ENCODE data around the gene ITGBL1.

The ITGBL1 gene

GRCh38 chr13:101660711-101661110, 208.2 kb downstream of the ITGBL1 start:
- no peaks in the 10 kb centered on the region for H3K4me1 ChIP-seq (ENCODE audit: control insufficient read depth, insufficient read depth, low read length)

GRCh38 chr13:101661839-101662238, 209.4 kb downstream of the ITGBL1 start:
- Histone ChIP-seq H3K36me3 (ENCODE audit: control insufficient read depth, insufficient read depth, low read length) (no peaks in the 10 kb centered on the region), H3K4me1 (ENCODE audit: control insufficient read depth, insufficient read depth, low read length) (no peaks in the 10 kb centered on the region), H3K27me3 (ENCODE audit: control insufficient read depth, insufficient read depth, low read length) (no peaks in the 10 kb centered on the region), H3K4me3 (ENCODE audit: low read depth, low read length) (no peak overlapping the region), H3K9ac (ENCODE audit: low read depth, low read length) (no peak overlapping the region), H3K9me3 (ENCODE audit: control insufficient read depth, insufficient read depth, low read length) (no peaks in the 10 kb centered on the region), H3K27ac (ENCODE audit: low read depth, low read length) (no peak overlapping the region)

More at GRCh38 chr13:101660711-101661110, 208.2 kb downstream of the ITGBL1 start:
- Histone ChIP-seq H3K9me3 (ENCODE audit: control insufficient read depth, insufficient read depth, low read length) (no peaks in the 10 kb centered on the region), H3K4me3 (ENCODE audit: low read depth, low read length) (no peak overlapping the region), H3K9ac (ENCODE audit: low read depth, low read length) (no peak overlapping the region), H3K36me3 (ENCODE audit: control insufficient read depth, insufficient read depth, low read length) (no peaks in the 10 kb centered on the region), H3K27ac (ENCODE audit: low read depth, low read length) (no peak overlapping the region), H3K27me3 (ENCODE audit: control insufficient read depth, insufficient read depth, low read length) (no peaks in the 10 kb centered on the region)

GRCh38 chr13:101673360-101674105, 221.1 kb downstream of the ITGBL1 start:
- Histone ChIP-seq H3K4me3 (ENCODE audit: low read depth, low read length) (no peak overlapping the region), H3K9ac (ENCODE audit: low read depth, low read length) (no peak overlapping the region), H3K9me3 (ENCODE audit: control insufficient read depth, insufficient read depth, low read length) (no peaks in the 10 kb centered on the region), H3K4me1 (ENCODE audit: control insufficient read depth, insufficient read depth, low read length) (no peaks in the 10 kb centered on the region), H3K27ac (ENCODE audit: low read depth, low read length) (no peak overlapping the region), H3K27me3 (ENCODE audit: control insufficient read depth, insufficient read depth, low read length) (no peaks in the 10 kb centered on the region), H3K36me3 (ENCODE audit: control insufficient read depth, insufficient read depth, low read length) (no peaks in the 10 kb centered on the region)

- Histone ChIP-seq H3K36me3 (ENCODE audit: control insufficient read depth, insufficient read depth, low read length) (no peaks in the 10 kb centered on the region), H3K9ac (ENCODE audit: low read depth, low read length) (no peak overlapping the region), H3K4me3 (ENCODE audit: low read depth, low read length) (no peak overlapping the region), H3K27me3 (ENCODE audit: control insufficient read depth, insufficient read depth, low read length) (no peaks in the 10 kb centered on the region), H3K9me3 (ENCODE audit: control insufficient read depth, insufficient read depth, low read length) (no peaks in the 10 kb centered on the region), H3K4me1 (ENCODE audit: control insufficient read depth, insufficient read depth, low read length) (no peaks in the 10 kb centered on the region), H3K27ac (ENCODE audit: low read depth, low read length) (no peak overlapping the region)
These were observed 229.4 kb downstream of the ITGBL1 start for GRCh38 chr13:101681834-101682233.

- Histone ChIP-seq H3K36me3 (ENCODE audit: control insufficient read depth, insufficient read depth, low read length) (no peaks in the 10 kb centered on the region), H3K9me3 (ENCODE audit: control insufficient read depth, insufficient read depth, low read length) (no peaks in the 10 kb centered on the region), H3K4me1 (ENCODE audit: control insufficient read depth, insufficient read depth, low read length) (no peaks in the 10 kb centered on the region), H3K4me3 (ENCODE audit: low read depth, low read length) (no peak overlapping the region), H3K27ac (ENCODE audit: low read depth, low read length) (no peak overlapping the region), H3K27me3 (ENCODE audit: control insufficient read depth, insufficient read depth, low read length) (no peaks in the 10 kb centered on the region), H3K9ac (ENCODE audit: low read depth, low read length) (no peak overlapping the region)
These were observed 233.5 kb downstream of the ITGBL1 start for GRCh38 chr13:101686003-101686402.

- Histone ChIP-seq H3K27me3 (ENCODE audit: control insufficient read depth, insufficient read depth, low read length) (no peaks in the 10 kb centered on the region), H3K9me3 (ENCODE audit: control insufficient read depth, insufficient read depth, low read length) (no peaks in the 10 kb centered on the region), H3K9ac (ENCODE audit: low read depth, low read length) (no peak overlapping the region), H3K4me1 (ENCODE audit: control insufficient read depth, insufficient read depth, low read length) (no peaks in the 10 kb centered on the region), H3K36me3 (ENCODE audit: control insufficient read depth, insufficient read depth, low read length) (no peaks in the 10 kb centered on the region), H3K27ac (ENCODE audit: low read depth, low read length) (no peak overlapping the region), H3K4me3 (ENCODE audit: low read depth, low read length) (no peak overlapping the region)
These were observed 238.4 kb downstream of the ITGBL1 start for GRCh38 chr13:101690871-101691270.

GRCh38 chr13:101691341-101691860, 238.9 kb downstream of the ITGBL1 start:
- Histone ChIP-seq H3K4me1 (ENCODE audit: control insufficient read depth, insufficient read depth, low read length) (no peaks in the 10 kb centered on the region), H3K9ac (ENCODE audit: low read depth, low read length) (no peak overlapping the region), H3K9me3 (ENCODE audit: control insufficient read depth, insufficient read depth, low read length) (no peaks in the 10 kb centered on the region), H3K27me3 (ENCODE audit: control insufficient read depth, insufficient read depth, low read length) (no peaks in the 10 kb centered on the region), H3K36me3 (ENCODE audit: control insufficient read depth, insufficient read depth, low read length) (no peaks in the 10 kb centered on the region), H3K27ac (ENCODE audit: low read depth, low read length) (no peak overlapping the region), H3K4me3 (ENCODE audit: low read depth, low read length) (no peak overlapping the region)

- no peak overlapping the region for H3K4me3 ChIP-seq (ENCODE audit: low read depth, low read length)
These were observed 243.5 kb downstream of the ITGBL1 start for GRCh38 chr13:101695870-101696516.

GRCh38 chr13:101697745-101698144, 245.3 kb downstream of the ITGBL1 start:
- H3K4me3 ChIP-seq (ENCODE audit: low read depth, low read length): no peak overlapping the region
- no peaks in the 10 kb centered on the region for H3K36me3 ChIP-seq (ENCODE audit: control insufficient read depth, insufficient read depth, low read length)
- no peaks in the 10 kb centered on the region for H3K27me3 ChIP-seq (ENCODE audit: control insufficient read depth, insufficient read depth, low read length)
- H3K9ac ChIP-seq (ENCODE audit: low read depth, low read length): no peak overlapping the region
- H3K9me3 ChIP-seq (ENCODE audit: control insufficient read depth, insufficient read depth, low read length): no peaks in the 10 kb centered on the region
- H3K4me1 ChIP-seq (ENCODE audit: control insufficient read depth, insufficient read depth, low read length): no peaks in the 10 kb centered on the region
- no peak overlapping the region for H3K27ac ChIP-seq (ENCODE audit: low read depth, low read length)

More at GRCh38 chr13:101695870-101696516, 243.5 kb downstream of the ITGBL1 start:
- Histone ChIP-seq H3K27me3 (ENCODE audit: control insufficient read depth, insufficient read depth, low read length) (no peaks in the 10 kb centered on the region), H3K9ac (ENCODE audit: low read depth, low read length) (no peak overlapping the region), H3K36me3 (ENCODE audit: control insufficient read depth, insufficient read depth, low read length) (no peaks in the 10 kb centered on the region), H3K27ac (ENCODE audit: low read depth, low read length) (no peak overlapping the region), H3K9me3 (ENCODE audit: control insufficient read depth, insufficient read depth, low read length) (no peaks in the 10 kb centered on the region), H3K4me1 (ENCODE audit: control insufficient read depth, insufficient read depth, low read length) (no peaks in the 10 kb centered on the region)

- H3K27me3 ChIP-seq (ENCODE audit: control insufficient read depth, insufficient read depth, low read length): no peaks in the 10 kb centered on the region
- H3K9me3 ChIP-seq (ENCODE audit: control insufficient read depth, insufficient read depth, low read length): no peaks in the 10 kb centered on the region
- H3K4me1 ChIP-seq (ENCODE audit: control insufficient read depth, insufficient read depth, low read length): no peaks in the 10 kb centered on the region
- H3K36me3 ChIP-seq (ENCODE audit: control insufficient read depth, insufficient read depth, low read length): no peaks in the 10 kb centered on the region
- no peak overlapping the region for H3K27ac ChIP-seq (ENCODE audit: low read depth, low read length)
- H3K9ac ChIP-seq (ENCODE audit: low read depth, low read length): no peak overlapping the region
- H3K4me3 ChIP-seq (ENCODE audit: low read depth, low read length): no peak overlapping the region
These were observed 245.9 kb downstream of the ITGBL1 start for GRCh38 chr13:101698400-101698799.

- no peaks in the 10 kb centered on the region for H3K36me3 ChIP-seq (ENCODE audit: control insufficient read depth, insufficient read depth, low read length)
- H3K4me1 ChIP-seq (ENCODE audit: control insufficient read depth, insufficient read depth, low read length): 0 out of 2 replicates have a peak, but pooled peaks cover 2% of the 10 kb centered on the region
- H3K27me3 ChIP-seq (ENCODE audit: control insufficient read depth, insufficient read depth, low read length): no peaks in the 10 kb centered on the region
- H3K9ac ChIP-seq (ENCODE audit: low read depth, low read length): no peak overlapping the region
- H3K9me3 ChIP-seq (ENCODE audit: control insufficient read depth, insufficient read depth, low read length): no peaks in the 10 kb centered on the region
- no peak overlapping the region for H3K4me3 ChIP-seq (ENCODE audit: low read depth, low read length)
- H3K27ac ChIP-seq (ENCODE audit: low read depth, low read length): no peak overlapping the region
These were observed 248.1 kb downstream of the ITGBL1 start for GRCh38 chr13:101700598-101700997.

All from HUES48 (cell line).